ENCODE measurements around the gene KLK13.

KLK13 gene

DNA sequence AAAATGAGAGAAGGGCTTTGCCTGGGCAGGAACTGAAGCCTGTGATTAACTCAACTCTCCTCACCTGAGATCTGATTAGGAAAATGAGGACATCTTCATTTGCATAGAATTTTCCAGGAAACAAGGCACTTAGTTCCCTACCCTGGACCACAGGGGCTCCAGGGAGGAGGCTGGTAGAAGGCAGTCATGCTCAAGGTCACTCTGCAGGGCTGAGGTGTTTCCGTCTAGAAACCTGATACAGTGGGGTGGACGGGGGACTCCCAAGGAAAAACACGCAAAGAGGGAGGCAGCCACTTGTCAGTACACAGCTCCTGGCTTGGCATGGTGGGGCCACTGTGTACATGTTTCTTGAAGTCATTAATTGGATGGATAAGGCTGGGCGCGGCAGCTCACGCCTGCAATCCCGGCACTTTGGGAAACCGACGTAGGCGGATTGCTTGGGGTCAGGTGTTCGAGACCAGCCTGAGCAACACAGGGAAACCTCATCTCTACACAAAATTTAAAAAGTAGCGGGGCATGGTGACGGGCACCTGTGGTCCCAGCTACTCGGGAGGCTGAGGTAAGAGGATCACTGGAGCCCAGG lies 11.8 kb upstream of the KLK13 start:
- H3K27me3 ChIP-seq (ENCODE audit: insufficient read depth, low read length, poor library complexity) = no peaks in the 10 kb centered on the region
- DNase-seq (no peak), ATAC-seq (ENCODE audit: insufficient read depth, low read depth) (no peak)
- no peak overlapping the region for H3K9ac ChIP-seq (ENCODE audit: low read depth, low read length)
- TF ChIP-seq CTCF (IDR thresholded peaks at IDR 0.05; ENCODE audit: borderline replicate concordance, extremely low read depth, low read length, poor library complexity, severe bottlenecking) (no peak), EZH2 (IDR thresholded peaks at IDR 0.05; ENCODE audit: borderline replicate concordance, low read depth, low read length, severe bottlenecking) (no peak)
- H3K36me3 ChIP-seq (ENCODE audit: insufficient read depth, low read length) = no peaks in the 10 kb centered on the region
- H3K4me1 ChIP-seq (ENCODE audit: insufficient read depth, low read length) = no peaks in the 10 kb centered on the region
- H3K4me2 ChIP-seq (ENCODE audit: insufficient read depth, low read length) = no peak overlapping the region
- H4K20me1 ChIP-seq (ENCODE audit: insufficient read depth, low read length) = no peaks in the 10 kb centered on the region
- H3K79me2 ChIP-seq (ENCODE audit: insufficient read depth, low read length) = no peaks in the 10 kb centered on the region
- H2AFZ ChIP-seq (ENCODE audit: low read depth, low read length) = no peak overlapping the region
- no peak overlapping the region for H3K27ac ChIP-seq (ENCODE audit: low read length)
- H3K4me3 ChIP-seq (ENCODE audit: low read depth in 1 of 2, low read length in 2 of 2) = no peak overlapping the region
- peaks cover 2% of the 10 kb centered on the region for H3K9me3 ChIP-seq (ENCODE audit: insufficient read depth, low read length, severe bottlenecking)

DNA sequence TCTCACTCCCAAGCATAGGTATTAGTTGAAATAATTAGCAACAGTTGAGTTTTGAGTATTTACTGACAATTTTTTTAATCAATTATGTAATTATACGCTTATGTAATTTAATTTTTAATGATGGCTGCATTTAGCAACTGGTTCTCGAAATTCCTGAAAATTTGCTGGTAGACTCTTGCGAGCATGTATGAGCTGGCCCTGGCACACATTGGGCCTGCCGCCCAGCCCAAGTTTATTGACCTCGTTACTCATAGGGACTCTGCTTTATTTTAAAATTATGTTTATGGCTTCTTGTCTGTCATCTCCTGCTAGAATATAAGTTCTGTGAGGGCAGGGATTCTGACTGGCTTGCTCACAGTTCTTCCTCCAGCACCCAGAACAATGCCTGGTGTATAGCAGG lies 11.1 kb upstream of the KLK13 start:
- DNase-seq (no peak), ATAC-seq (ENCODE audit: insufficient read depth, low read depth) (no peak)
- no peak overlapping the region for H3K4me2 ChIP-seq (ENCODE audit: insufficient read depth, low read length)
- no peak for TF ChIP-seq EZH2 (IDR thresholded peaks at IDR 0.05; ENCODE audit: borderline replicate concordance, low read depth, low read length, severe bottlenecking)
- TF ChIP-seq CTCF (IDR thresholded peaks at IDR 0.05; ENCODE audit: borderline replicate concordance, extremely low read depth, low read length, poor library complexity, severe bottlenecking) = no peak
- no peak overlapping the region for H3K27ac ChIP-seq (ENCODE audit: low read length)
- H3K36me3 ChIP-seq (ENCODE audit: insufficient read depth, low read length) = no peaks in the 10 kb centered on the region
- no peak overlapping the region for H3K9ac ChIP-seq (ENCODE audit: low read depth, low read length)
- H3K27me3 ChIP-seq (ENCODE audit: insufficient read depth, low read length, poor library complexity) = no peaks in the 10 kb centered on the region
- H2AFZ ChIP-seq (ENCODE audit: low read depth, low read length) = no peak overlapping the region
- H3K4me1 ChIP-seq (ENCODE audit: insufficient read depth, low read length) = no peaks in the 10 kb centered on the region
- H4K20me1 ChIP-seq (ENCODE audit: insufficient read depth, low read length) = no peaks in the 10 kb centered on the region
- no peaks in the 10 kb centered on the region for H3K79me2 ChIP-seq (ENCODE audit: insufficient read depth, low read length)
- no peak overlapping the region for H3K4me3 ChIP-seq (ENCODE audit: low read depth in 1 of 2, low read length in 2 of 2)
- peaks cover 2% of the 10 kb centered on the region for H3K9me3 ChIP-seq (ENCODE audit: insufficient read depth, low read length, severe bottlenecking)

DNA sequence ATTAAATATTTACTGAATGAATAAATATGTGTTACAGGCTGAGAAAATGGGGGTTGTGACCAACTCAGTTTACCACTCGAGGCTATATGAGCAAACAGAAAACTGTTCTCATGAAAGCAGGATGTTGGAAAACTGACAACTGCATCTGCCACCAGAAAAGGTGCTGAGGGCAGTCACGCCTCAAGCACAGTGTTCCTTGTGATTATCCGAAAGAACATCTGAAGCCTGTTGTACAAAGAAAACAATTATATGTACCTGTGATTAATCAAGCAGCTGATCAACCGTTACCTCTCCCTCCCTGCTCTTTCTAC lies 6.2 kb upstream of the KLK13 start:
- no peaks in the 10 kb centered on the region for H3K36me3 ChIP-seq (ENCODE audit: insufficient read depth, low read length)
- H4K20me1 ChIP-seq (ENCODE audit: insufficient read depth, low read length) = no peaks in the 10 kb centered on the region
- DNase-seq (no peak), ATAC-seq (ENCODE audit: insufficient read depth, low read depth) (no peak)
- no peak overlapping the region for H3K27ac ChIP-seq (ENCODE audit: low read length)
- TF ChIP-seq CTCF (IDR thresholded peaks at IDR 0.05; ENCODE audit: borderline replicate concordance, extremely low read depth, low read length, poor library complexity, severe bottlenecking) (no peak), EZH2 (IDR thresholded peaks at IDR 0.05; ENCODE audit: borderline replicate concordance, low read depth, low read length, severe bottlenecking) (no peak)
- H3K9ac ChIP-seq (ENCODE audit: low read depth, low read length) = no peak overlapping the region
- no peaks in the 10 kb centered on the region for H3K4me1 ChIP-seq (ENCODE audit: insufficient read depth, low read length)
- H2AFZ ChIP-seq (ENCODE audit: low read depth, low read length) = no peak overlapping the region
- H3K9me3 ChIP-seq (ENCODE audit: insufficient read depth, low read length, severe bottlenecking) = peaks cover 2% of the 10 kb centered on the region
- H3K27me3 ChIP-seq (ENCODE audit: insufficient read depth, low read length, poor library complexity) = no peaks in the 10 kb centered on the region
- no peak overlapping the region for H3K4me3 ChIP-seq (ENCODE audit: low read depth in 1 of 2, low read length in 2 of 2)
- no peak overlapping the region for H3K4me2 ChIP-seq (ENCODE audit: insufficient read depth, low read length)
- H3K79me2 ChIP-seq (ENCODE audit: insufficient read depth, low read length) = no peaks in the 10 kb centered on the region
